GM19467 (cell line): Measurements from ENCODE around the gene MGAT2.
"Not testable (repeated sequence)": the region's sequence is repeated elsewhere in the genome, so short reads cannot be mapped to it uniquely, and the experiment has no call there.

Experiments used
- ATAC-seq: cut with Tn5 transposase; IDR thresholded peaks from one replicate; pipeline ENCODE4 v1.9.1; 2021; ENCODE audit warnings: mild to moderate bottlenecking, moderate library complexity; ENCODE audit not compliant: unreplicated experiment

MGAT2 gene

GRCh38 chr14:49612251-49612650 lies 8.3 kb upstream of the MGAT2 start:
- ATAC-seq: no peak

- ATAC-seq: no peak
Observed at GRCh38 chr14:49612671-49613070, 7.9 kb upstream of the MGAT2 start.

- ATAC-seq: no peak
Observed at GRCh38 chr14:49614196-49614595, 6.4 kb upstream of the MGAT2 start.

GRCh38 chr14:49615776-49616175 lies 4.8 kb upstream of the MGAT2 start:
- ATAC-seq: no peak

- ATAC-seq: no peak
Observed at GRCh38 chr14:49617852-49618519, 2.6 kb upstream of the MGAT2 start.

GRCh38 chr14:49619273-49619672 lies 1.3 kb upstream of the MGAT2 start:
- ATAC-seq: not testable (repeated sequence)

- no peak for ATAC-seq
Observed at GRCh38 chr14:49619730-49620129, 869 bp upstream of the MGAT2 start.

GRCh38 chr14:49621114-49621881 lies 699 bp downstream of the MGAT2 start:
- peak; percentile 20 for ATAC-seq

- no peak for ATAC-seq
Observed at GRCh38 chr14:49622022-49622607, 1.5 kb downstream of the MGAT2 start.

GRCh38 chr14:49623387-49623786 lies 2.8 kb downstream of the MGAT2 start:
- ATAC-seq: no peak

- ATAC-seq: no peak
Observed at GRCh38 chr14:49623941-49624839, 3.6 kb downstream of the MGAT2 start.

GRCh38 chr14:49633640-49634546 lies 13.3 kb downstream of the MGAT2 start:
- ATAC-seq: peak; percentile 80

GRCh38 chr14:49634547-49635334 lies 14.1 kb downstream of the MGAT2 start, which contains the start of gene DNAAF2:
TSS of gene DNAAF2 (minus strand) at chr14:49635244. CDS start at chr14:49635149, 95 bp downstream.
- peak; percentile 23 for ATAC-seq

- no peak for ATAC-seq
Observed at GRCh38 chr14:49636866-49637265, 16.3 kb downstream of the MGAT2 start.

GRCh38 chr14:49637534-49638078 lies 17.0 kb downstream of the MGAT2 start:
- no peak for ATAC-seq

GRCh38 chr14:49640540-49641417 lies 20.2 kb downstream of the MGAT2 start:
- ATAC-seq: no peak

- ATAC-seq: no peak
Observed at GRCh38 chr14:49641697-49642129, 21.1 kb downstream of the MGAT2 start.

GRCh38 chr14:49642163-49642562 lies 21.6 kb downstream of the MGAT2 start:
- no peak for ATAC-seq
